Gastroesophageal sphincter (tissue), 4 donors: ENCODE data around the gene TBC1D5. TPM values are rescaled to one million over a fixed set of nuclear protein-coding genes. Genes with fewer than 3 reads are reported as not detected.

Source experiments
- ATAC-seq: fragments of 150-250 bp; one replicate; pipeline ENCODE4 v1.9.1; 2016; ENCODE audit warnings: mild to moderate bottlenecking, moderate library complexity
- H3K27ac ChIP-seq, 4 donors: fragments of 200-600 bp; sonication (generic) in 3 of 4; 1 replicate in 3 of 4; 2 replicates in 1 of 4; pipeline ENCODE4 v1.5.1; 2016 to 2019
- H3K27me3 ChIP-seq: fragments of 200-600 bp; sonication (generic); one replicate; pipeline ENCODE4 v1.5.1; 2019
- H3K36me3 ChIP-seq, 2 donors: fragments of 200-600 bp; sonication (generic); one replicate each; pipeline ENCODE4 v1.5.1; 2019; ENCODE audit warnings: control low read depth in 1 of 2
- H3K4me1 ChIP-seq, 3 donors: fragments of 200-600 bp; sonication (generic); 1 replicate in 2 of 3; 2 replicates in 1 of 3; pipeline ENCODE4 v1.5.1; 2016 to 2019; ENCODE audit warnings: control low read depth in 2 of 3
- H3K4me3 ChIP-seq, 2 donors: fragments of 200-600 bp; sonication (generic); one replicate each; pipeline ENCODE4 v1.5.1; 2019; ENCODE audit warnings: mild to moderate bottlenecking in 1 of 2, moderate library complexity in 1 of 2
- H3K9me3 ChIP-seq, 3 donors: fragments of 200-600 bp; sonication (generic); one replicate each; pipeline ENCODE4 v1.5.1; 2017 to 2019; ENCODE audit warnings: control low read depth in 2 of 3
- EP300 ChIP-seq: sonication (generic); formaldehyde crosslinking; IDR thresholded peaks from one replicate; pipeline ENCODE4 v1.6.1; 2017; ENCODE audit warnings: antibody characterized with exemption, mild to moderate bottlenecking
- POLR2A ChIP-seq, 2 donors: fragments of 450-650 bp; IDR thresholded peaks; one replicate each; pipeline ENCODE4 v1.6.1; 2017; ENCODE audit warnings: antibody characterized with exemption in 2 of 2, mild to moderate bottlenecking in 2 of 2, moderate library complexity in 1 of 2
- POLR2AphosphoS5 ChIP-seq: sonication (generic); formaldehyde crosslinking; IDR thresholded peaks from one replicate; pipeline ENCODE4 v1.6.1; 2017; ENCODE audit warnings: antibody characterized with exemption
- WGBS, 2 donors: methylation state at CpG; one replicate each; pipeline ENCODE4 v1.1.5; 2018; ENCODE audit warnings: low coverage in 1 of 2; 5-methylcytosine and 5-hydroxymethylcytosine counted together
- total RNA-seq, 4 donors: library from RNA; depleted of rRNA; stranded (reverse); fragments of >200 nt; gene quantifications; one replicate each; pipeline ENCODE4 v1.1.0, GENCODE V29; 2016
- TF ChIP-seq, protein P1 (sequence below), 4 experiments: fragments of 200-600 bp in 2 of 4; fragments of 450-650 bp in 2 of 4; sonication (generic) in 1 of 4; IDR thresholded peaks; one replicate each; pipeline ENCODE4 v1.5.1; 2017 to 2019; ENCODE audit warnings: antibody characterized with exemption in 4 of 4, mild to moderate bottlenecking in 2 of 4, moderate library complexity in 2 of 4

The TBC1D5 gene
- total RNA-seq, 4 donors from 2014 or later, result 59.5 to 66.6 (median 61.6) TPM

GRCh38 chr3:17456046-17456445 is 286.4 kb downstream of the TBC1D5 start:
- no peak for ATAC-seq
- H3K4me3 ChIP-seq, result no peak overlapping the region
- H3K27ac ChIP-seq, result no peak overlapping the region
- no peak for TF ChIP-seq EP300
- no peak for TF ChIP-seq POLR2A (IDR thresholded peaks at IDR 0.05)
- peaks cover 0 to 5% of the 10 kb centered on the region in 2 donors for H3K36me3 ChIP-seq
- no peaks in the 10 kb centered on the region for H3K27me3 ChIP-seq
- H3K4me1 ChIP-seq, result no peaks in the 10 kb centered on the region
- H3K9me3 ChIP-seq, result no peaks in the 10 kb centered on the region

- Histone ChIP-seq H3K27ac (no peak overlapping the region), H3K4me3 (no peak overlapping the region), H3K36me3 (no peaks in the 10 kb centered on the region), H3K27me3 (no peaks in the 10 kb centered on the region), H3K4me1 (no peaks in the 10 kb centered on the region), H3K9me3 (no peaks in the 10 kb centered on the region)
- TF ChIP-seq POLR2AphosphoS5, result no peak
- TF ChIP-seq POLR2A (IDR thresholded peaks at IDR 0.05), result no peak
- TF ChIP-seq EP300, result no peak
- TF ChIP-seq, protein P1, sequence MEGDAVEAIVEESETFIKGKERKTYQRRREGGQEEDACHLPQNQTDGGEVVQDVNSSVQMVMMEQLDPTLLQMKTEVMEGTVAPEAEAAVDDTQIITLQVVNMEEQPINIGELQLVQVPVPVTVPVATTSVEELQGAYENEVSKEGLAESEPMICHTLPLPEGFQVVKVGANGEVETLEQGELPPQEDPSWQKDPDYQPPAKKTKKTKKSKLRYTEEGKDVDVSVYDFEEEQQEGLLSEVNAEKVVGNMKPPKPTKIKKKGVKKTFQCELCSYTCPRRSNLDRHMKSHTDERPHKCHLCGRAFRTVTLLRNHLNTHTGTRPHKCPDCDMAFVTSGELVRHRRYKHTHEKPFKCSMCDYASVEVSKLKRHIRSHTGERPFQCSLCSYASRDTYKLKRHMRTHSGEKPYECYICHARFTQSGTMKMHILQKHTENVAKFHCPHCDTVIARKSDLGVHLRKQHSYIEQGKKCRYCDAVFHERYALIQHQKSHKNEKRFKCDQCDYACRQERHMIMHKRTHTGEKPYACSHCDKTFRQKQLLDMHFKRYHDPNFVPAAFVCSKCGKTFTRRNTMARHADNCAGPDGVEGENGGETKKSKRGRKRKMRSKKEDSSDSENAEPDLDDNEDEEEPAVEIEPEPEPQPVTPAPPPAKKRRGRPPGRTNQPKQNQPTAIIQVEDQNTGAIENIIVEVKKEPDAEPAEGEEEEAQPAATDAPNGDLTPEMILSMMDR (IDR thresholded peaks at IDR 0.05), result no peak
- no peak for ATAC-seq
Measured at GRCh38 chr3:17444865-17445264, 297.6 kb downstream of the TBC1D5 start.

DNA sequence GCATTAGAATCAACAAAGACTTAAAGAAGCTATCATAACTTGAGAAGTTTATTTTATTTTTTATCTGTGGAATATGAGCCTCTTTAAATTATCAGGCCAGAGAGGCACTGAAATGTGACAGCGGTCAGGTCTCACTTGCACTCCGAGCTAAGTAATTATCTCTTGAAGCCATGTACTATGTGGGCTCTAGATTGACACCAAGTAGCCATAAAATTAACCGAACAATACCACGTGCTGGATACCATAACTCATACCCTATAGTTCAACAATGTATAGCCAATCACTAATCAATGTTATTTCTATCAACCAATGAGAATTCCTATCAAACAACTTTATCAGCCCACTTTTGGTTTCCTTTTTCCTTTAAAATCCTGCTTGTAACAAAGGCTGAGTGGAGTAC is 299.3 kb downstream of the TBC1D5 start:
- no peaks in the 10 kb centered on the region for H3K9me3 ChIP-seq
- 95 to 96% methylated on average over 4 of the region's 4 CpGs for WGBS, 2 donors
- no peaks in the 10 kb centered on the region for H3K36me3 ChIP-seq
- ATAC-seq, result no peak
- no peak for TF ChIP-seq POLR2A (IDR thresholded peaks at IDR 0.05)
- TF ChIP-seq POLR2AphosphoS5, result no peak
- TF ChIP-seq, protein P1 (IDR thresholded peaks at IDR 0.05), result no peak
- no peak for TF ChIP-seq EP300
- no peaks in the 10 kb centered on the region for H3K27me3 ChIP-seq
- no peaks in the 10 kb centered on the region for H3K4me1 ChIP-seq
- no peak overlapping the region for H3K4me3 ChIP-seq
- no peak overlapping the region for H3K27ac ChIP-seq

- WGBS, 2 donors, result 86 to 100% methylated on average over 1 of the region's 3 CpGs
- H3K4me3 ChIP-seq, result no peak overlapping the region
- no peak overlapping the region for H3K27ac ChIP-seq
- H3K4me1 ChIP-seq, result no peaks in the 10 kb centered on the region
- H3K9me3 ChIP-seq, result no peaks in the 10 kb centered on the region
- H3K36me3 ChIP-seq, result no peaks in the 10 kb centered on the region
- no peak for ATAC-seq
- no peak for TF ChIP-seq POLR2A (IDR thresholded peaks at IDR 0.05)
- TF ChIP-seq, protein P1 (IDR thresholded peaks at IDR 0.05), result no peak
- TF ChIP-seq EP300, result no peak
- TF ChIP-seq POLR2AphosphoS5, result no peak
- no peaks in the 10 kb centered on the region for H3K27me3 ChIP-seq
Measured at GRCh38 chr3:17442332-17443049, 299.9 kb downstream of the TBC1D5 start.

DNA sequence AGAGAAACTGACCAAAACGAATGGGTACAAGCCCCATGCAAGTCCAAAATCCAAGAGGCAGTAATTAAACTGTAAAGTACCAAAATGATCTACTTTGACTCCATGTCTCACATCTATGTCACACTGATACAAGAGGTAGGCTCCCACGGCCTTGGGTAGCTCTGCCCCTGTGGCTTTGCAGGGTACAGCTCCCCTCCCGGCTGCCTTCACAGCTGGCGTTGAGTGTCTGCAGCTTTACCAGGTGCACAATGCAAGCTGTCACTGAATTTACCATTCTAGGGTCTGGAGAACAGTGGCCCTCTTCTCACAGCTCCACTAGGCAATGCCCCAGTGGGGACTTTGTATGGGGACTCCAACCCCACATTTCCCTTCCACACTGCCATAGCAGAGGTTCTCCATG is 308.6 kb downstream of the TBC1D5 start:
- Histone ChIP-seq H3K27ac (no peak overlapping the region), H3K27me3 (no peaks in the 10 kb centered on the region), H3K36me3 (no peaks in the 10 kb centered on the region), H3K4me1 (peaks cover 0 to 19% (median 0%) of the 10 kb centered on the region in 3 donors), H3K4me3 (no peak overlapping the region), H3K9me3 (no peaks in the 10 kb centered on the region)
- WGBS, 2 donors, result 97 to 100% methylated on average over 2 to 3 of the region's 4 CpGs
- no peak for ATAC-seq
- TF ChIP-seq, protein P1 (IDR thresholded peaks at IDR 0.05), result no peak
